ENCODE data around the gene GNAZ.
A peak's percentile ranks its signal among the peaks of the same experiment; 100 is the strongest.

Gene GNAZ

GRCh38 chr22:23064381-23065068 is 5.8 kb upstream of the GNAZ start:
- DNase-seq = no peak

GRCh38 chr22:23065069-23065451 is 5.3 kb upstream of the GNAZ start:
- DNase-seq = no peak

- no peak for DNase-seq
Observed at GRCh38 chr22:23065495-23066122, 4.7 kb upstream of the GNAZ start.

GRCh38 chr22:23066200-23067022 is 3.9 kb upstream of the GNAZ start:
- DNase-seq = no peak

- DNase-seq = no peak
Observed at GRCh38 chr22:23067023-23067650, 3.2 kb upstream of the GNAZ start.

GRCh38 chr22:23067691-23068090 is 2.6 kb upstream of the GNAZ start:
- DNase-seq = no peak

GRCh38 chr22:23068096-23068831 is 2.1 kb upstream of the GNAZ start:
- no peak for DNase-seq

GRCh38 chr22:23068832-23069385 is 1.4 kb upstream of the GNAZ start:
- DNase-seq = no peak

GRCh38 chr22:23069502-23070357 is 589 bp upstream of the GNAZ start:
- peak in 13 of 14 donors; percentile 53 to 93 (median 81) for DNase-seq

- peak in 3 of 14 donors; percentile 24 to 51 (median 51) for DNase-seq
Observed at GRCh38 chr22:23071230-23072076, 1.1 kb downstream of the GNAZ start.

GRCh38 chr22:23072077-23072910 is 2.0 kb downstream of the GNAZ start:
- peak in 1 of 14 donors; percentile 29 for DNase-seq

GRCh38 chr22:23072911-23073491 is 2.7 kb downstream of the GNAZ start:
- DNase-seq = no peak

- DNase-seq = no peak
Observed at GRCh38 chr22:23073526-23074229, 3.4 kb downstream of the GNAZ start.

GRCh38 chr22:23074451-23074850 is 4.1 kb downstream of the GNAZ start:
- no peak for DNase-seq

GRCh38 chr22:23075050-23075449 is 4.7 kb downstream of the GNAZ start:
- DNase-seq = no peak

- no peak for DNase-seq
Observed at GRCh38 chr22:23075525-23076216, 5.4 kb downstream of the GNAZ start.

GRCh38 chr22:23076896-23077572 is 6.7 kb downstream of the GNAZ start:
- DNase-seq = no peak

Measured in C1 segment of cervical spinal cord (tissue), 14 donors.